NOMO-1 treated with dmso at 0.1 percent for 144 hours (cell line): ENCODE measurements around the gene MARVELD2.
"Not testable (repeated sequence)": the region's sequence is repeated elsewhere in the genome, so short reads cannot be mapped to it uniquely, and the experiment has no call there.

Source experiments
- DNase-seq: peaks from one replicate; lab custom pipeline; 2025; ENCODE audit not compliant: unreplicated experiment; lab: John Stamatoyannopoulos, UW

Gene MARVELD2

GRCh38 chr5:69414885-69415583, at the start of gene MARVELD2:
TSS of gene MARVELD2 (plus strand) at chr5:69415116. CDS start at chr5:69419386, 4,270 bp downstream.
- no peak for DNase-seq

GRCh38 chr5:69367697-69368279, 47.1 kb upstream of the MARVELD2 start:
- DNase-seq: no peak

GRCh38 chr5:69368458-69369339, 46.2 kb upstream of the MARVELD2 start:
- no peak for DNase-seq

GRCh38 chr5:69369340-69370121, 45.4 kb upstream of the MARVELD2 start, which contains the start of the genes AK6, RAD17 and TAF9:
TSS of gene AK6 (minus strand) at chr5:69369520. CDS start at chr5:69369490, 30 bp downstream.
TSS of gene RAD17 (plus strand) at chr5:69369818. CDS start at chr5:69372209, 2,391 bp downstream.
TSS of gene TAF9 (minus strand) at chr5:69369520. CDS start at chr5:69365737, 3,783 bp downstream.
- peak; percentile 87 for DNase-seq

- DNase-seq: not testable (repeated sequence)
Observed at GRCh38 chr5:69370335-69370734, 44.6 kb upstream of the MARVELD2 start.

GRCh38 chr5:69372394-69372793, 42.5 kb upstream of the MARVELD2 start:
- no peak for DNase-seq

- DNase-seq: no peak
Observed at GRCh38 chr5:69374911-69375446, 39.9 kb upstream of the MARVELD2 start.

- DNase-seq: no peak
Observed at GRCh38 chr5:69378376-69378775, 36.5 kb upstream of the MARVELD2 start.

GRCh38 chr5:69404659-69405330, 10.1 kb upstream of the MARVELD2 start:
- DNase-seq: no peak

GRCh38 chr5:69415584-69415958, 655 bp downstream of the MARVELD2 start:
- no peak for DNase-seq

- DNase-seq: no peak
Observed at GRCh38 chr5:69416180-69416579, 1.3 kb downstream of the MARVELD2 start.

GRCh38 chr5:69416699-69417098, 1.8 kb downstream of the MARVELD2 start:
- DNase-seq: no peak

- no peak for DNase-seq
Observed at GRCh38 chr5:69418554-69418953, 3.6 kb downstream of the MARVELD2 start.

- no peak for DNase-seq
Observed at GRCh38 chr5:69431424-69432303, 16.7 kb downstream of the MARVELD2 start.

GRCh38 chr5:69432412-69433206, 17.7 kb downstream of the MARVELD2 start:
- peak; percentile 10 for DNase-seq

GRCh38 chr5:69435276-69435884, 20.5 kb downstream of the MARVELD2 start:
- not testable (repeated sequence) for DNase-seq

GRCh38 chr5:69444127-69444754, 29.3 kb downstream of the MARVELD2 start:
- no peak for DNase-seq
